Right lobe of liver (tissue), 4 donors: ENCODE results near the gene SLC23A3.

Experiments used
- CTCF ChIP-seq, 4 donors: fragments of 200-600 bp in 3 of 4; fragments of 450-650 bp in 1 of 4; IDR thresholded peaks; one replicate each; pipeline versions ENCODE4 v1.5.1 to v1.8.0; 2016 to 2022; ENCODE audit warnings: antibody characterized with exemption in 4 of 4, mild to moderate bottlenecking in 2 of 4
- POLR2A ChIP-seq: fragments of 450-650 bp; IDR thresholded peaks from one replicate; pipeline ENCODE4 v1.6.1; 2017; ENCODE audit warnings: antibody characterized with exemption, mild to moderate bottlenecking
- donor health status: DM: no; HTN: no; CAD: no.
- donor health status: DM: no; HTN: no; CAD: no.
- donor health status: DM: no; HTN: yes; CAD: no.

- TF ChIP-seq POLR2A (no peak), CTCF (IDR thresholded peaks at IDR 0.05) (no peak)
These were observed 40.5 kb upstream of the SLC23A3 start for GRCh38 chr2:219210196-219210885.
